CD1c-positive myeloid dendritic cell (primary cell): Measurements from ENCODE around the gene FBXW8.

Experiments
- DNase-seq: peaks from one replicate; pipeline ENCODE4 v3.0.0-alpha.2; 2016; ENCODE audit errors: extremely low spot score

The FBXW8 gene

GRCh38 chr12:117076410-117077372 lies 165.9 kb downstream of the FBXW8 start:
- no peak for DNase-seq

- DNase-seq, result no peak
Observed at GRCh38 chr12:117079487-117079886, 168.7 kb downstream of the FBXW8 start.

GRCh38 chr12:117080661-117081144 lies 170.0 kb downstream of the FBXW8 start:
- DNase-seq, result no peak
